Activated CD8-positive, alpha-beta memory T cell treated with anti-CD3 and anti-CD28 coated beads for 1 hour (primary cell): Measurements from ENCODE around the gene TOM1L1.
"Not testable (repeated sequence)": the region's sequence is repeated elsewhere in the genome, so short reads cannot be mapped to it uniquely, and the experiment has no call there.

Experiments
- DNase-seq, 2 donors: peaks; one replicate each; pipeline ENCODE4 v3.0.0-alpha.2; 2020; ENCODE audit warnings: low read depth in 1 of 2; ENCODE audit errors: extremely low read depth in 1 of 2

The TOM1L1 gene

DNA sequence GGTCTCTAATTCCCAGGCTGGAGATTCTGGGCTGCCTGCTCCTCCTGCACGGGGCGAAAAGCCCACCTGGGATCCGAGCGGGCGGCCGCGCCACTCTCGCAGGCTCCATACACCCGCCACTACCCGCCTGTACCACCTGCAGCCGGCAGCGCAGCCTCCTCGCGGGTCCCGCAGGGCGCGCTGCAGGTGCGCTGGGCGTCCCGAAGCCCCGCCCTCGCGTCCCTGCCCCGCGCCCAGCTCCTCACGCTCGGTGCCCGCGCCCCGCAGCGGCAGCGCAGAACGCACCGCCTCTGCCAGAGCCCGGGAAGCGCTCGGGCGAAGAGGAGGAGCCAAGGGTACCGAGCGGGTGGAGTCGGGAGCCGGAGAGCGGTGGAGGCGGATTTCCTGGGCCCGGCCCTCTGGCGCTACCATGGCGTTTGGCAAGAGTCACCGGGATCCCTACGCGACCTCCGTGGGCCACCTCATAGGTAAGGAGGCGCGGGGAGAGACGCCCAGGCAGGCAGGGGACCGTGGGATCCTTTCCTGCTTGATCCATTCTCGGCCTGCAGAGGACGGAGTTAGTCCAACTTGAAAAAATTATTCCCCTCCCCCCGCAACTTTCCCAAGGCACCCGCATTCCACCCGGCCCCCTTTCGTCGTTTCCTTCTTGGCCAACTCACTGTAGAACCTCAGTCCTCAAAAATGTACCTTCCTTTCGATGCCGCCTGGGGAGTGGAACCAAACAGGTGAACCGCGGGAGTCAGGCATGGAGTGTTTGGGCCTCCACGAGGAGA is at the start of gene TOM1L1:
Gene TOM1L1 (plus strand): TSS at position 396 of the 773 bp plus-strand sequence. CDS start 14 bp downstream, at position 410.
- no peak for DNase-seq

DNA sequence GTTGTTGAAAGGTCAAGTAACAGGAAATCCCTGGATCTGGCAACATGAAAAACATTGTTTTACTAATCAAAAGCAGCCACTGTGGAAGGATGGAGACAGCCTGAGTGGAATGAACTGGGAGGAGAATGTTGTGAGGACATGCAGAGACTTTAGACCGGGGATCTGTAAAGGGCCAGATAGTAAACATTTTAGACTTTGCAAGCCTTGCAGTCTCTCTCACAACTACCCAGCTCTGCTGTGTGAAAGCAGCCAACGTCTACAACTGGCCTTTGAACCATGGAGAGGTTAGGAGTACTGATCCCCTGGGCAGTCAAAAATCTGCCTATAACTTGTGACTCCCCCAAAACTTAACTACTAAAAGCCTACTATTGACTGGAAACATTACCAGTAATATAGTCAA is 41.5 kb upstream of the TOM1L1 start:
- no peak for DNase-seq

GRCh38 chr17:54860617-54861470 is 39.8 kb upstream of the TOM1L1 start:
- no peak for DNase-seq

GRCh38 chr17:54861471-54861983 is 39.1 kb upstream of the TOM1L1 start:
- no peak for DNase-seq

DNA sequence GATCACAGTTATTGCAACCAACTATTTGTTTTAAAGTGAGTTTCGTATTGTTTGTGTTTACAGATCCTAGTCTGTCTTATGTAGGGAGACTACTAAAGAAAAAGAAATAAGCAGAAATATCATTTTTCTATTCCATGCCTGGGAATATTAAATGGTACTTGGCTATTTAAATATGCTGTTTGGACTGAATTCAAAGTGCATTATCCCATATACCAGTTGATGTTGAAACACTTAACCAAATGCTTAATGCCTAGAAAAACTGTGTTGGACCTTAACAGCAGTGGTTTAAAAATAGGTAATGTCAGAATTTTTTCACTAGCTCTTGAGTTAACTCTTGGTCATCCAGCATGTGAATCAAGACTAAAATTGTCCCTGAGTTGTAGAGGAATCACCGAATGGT is 37.5 kb upstream of the TOM1L1 start:
- no peak for DNase-seq

DNA sequence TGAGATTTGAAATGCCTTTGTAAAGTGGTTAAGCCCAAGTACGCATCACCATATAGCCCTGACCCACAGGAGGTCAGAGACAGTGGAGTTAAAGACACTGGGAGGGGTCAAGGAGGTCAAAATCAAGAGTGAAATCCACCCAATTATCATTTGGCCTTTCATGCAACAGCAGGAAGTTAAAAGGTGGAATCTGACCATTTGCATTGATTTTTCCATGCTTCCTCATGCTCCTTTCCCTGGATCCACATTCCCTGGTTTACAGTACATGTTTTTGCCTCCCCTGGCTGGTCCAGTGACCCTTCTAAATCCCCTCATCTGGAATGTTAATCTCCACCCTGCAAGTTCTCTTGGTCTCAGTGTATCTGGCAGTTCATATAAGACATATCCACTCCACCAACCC is 36.6 kb upstream of the TOM1L1 start:
- no peak for DNase-seq

DNA sequence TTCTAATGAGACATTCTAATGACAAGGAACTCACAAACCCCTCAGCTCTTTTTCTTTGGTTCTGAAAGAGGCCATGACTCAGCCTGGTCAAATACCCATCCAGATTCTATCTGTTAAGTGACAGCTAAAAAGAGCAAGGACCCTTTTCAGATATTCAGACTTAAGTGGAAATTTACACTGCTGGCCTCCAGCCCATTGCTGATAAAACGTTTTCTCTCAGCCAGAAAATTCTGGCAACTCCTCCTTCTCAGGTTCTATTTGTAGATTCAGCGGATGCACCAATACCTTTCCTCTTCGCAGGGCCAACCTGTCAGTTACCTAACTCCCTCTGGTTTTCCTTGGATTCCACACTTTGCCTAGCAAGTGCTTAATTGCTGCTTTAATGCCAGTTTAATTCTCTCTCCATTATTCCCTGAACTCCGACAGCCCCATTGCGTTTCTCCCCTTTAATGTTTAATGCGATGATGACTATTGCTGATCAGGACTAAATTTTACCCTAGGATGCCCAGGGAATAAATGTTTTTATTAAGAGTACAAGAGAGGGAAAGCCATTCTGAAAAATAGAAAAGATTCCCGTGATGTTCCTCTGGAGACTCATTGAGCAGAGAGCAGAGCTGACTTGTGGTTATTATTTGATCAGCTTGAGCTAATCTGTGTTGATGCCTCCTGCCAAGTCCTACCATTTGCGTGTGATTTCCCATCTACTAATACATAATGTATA is 35.9 kb upstream of the TOM1L1 start:
- no peak for DNase-seq

DNA sequence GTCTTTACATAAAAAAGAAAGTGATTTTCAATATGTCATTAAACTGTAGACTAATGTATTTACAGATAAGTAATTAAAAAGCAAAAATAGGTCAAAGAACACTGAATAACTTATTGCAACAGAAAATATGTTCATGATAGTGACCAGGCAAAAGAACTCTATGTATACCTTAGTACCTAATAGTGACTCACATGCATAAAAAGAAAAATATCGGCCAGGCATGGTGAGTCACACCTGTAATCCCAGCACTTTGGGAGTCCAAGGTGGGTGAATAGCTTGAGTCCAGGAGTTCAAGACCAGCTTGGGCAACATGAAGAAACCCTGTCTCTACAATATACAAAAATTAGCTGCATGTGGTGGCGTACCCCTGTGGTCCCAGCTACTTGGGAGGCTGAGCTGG is 33.0 kb upstream of the TOM1L1 start:
- no peak for DNase-seq

DNA sequence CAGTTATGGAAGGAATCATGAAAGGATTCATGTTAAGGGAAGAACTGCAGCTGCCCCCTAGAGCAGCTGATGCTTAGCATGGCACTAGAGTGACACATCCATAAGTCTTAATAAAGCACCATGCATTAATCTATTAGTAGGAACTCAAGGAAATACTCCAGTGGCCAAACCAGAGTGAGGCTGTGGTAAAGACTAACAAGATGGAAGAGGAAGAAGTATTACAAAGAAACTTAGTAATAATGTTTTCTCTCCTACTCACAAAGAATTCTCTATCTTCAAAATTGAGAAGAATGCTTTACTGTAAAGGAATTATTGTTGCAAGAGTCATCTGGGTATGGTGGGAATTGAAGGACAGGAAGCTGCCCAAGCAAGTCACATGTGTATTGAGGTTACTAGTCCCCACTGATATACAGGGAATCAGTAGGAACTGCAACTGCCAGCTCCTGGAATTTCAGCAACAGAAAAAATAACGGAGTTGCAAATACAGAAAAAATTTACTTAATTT is 29.9 kb upstream of the TOM1L1 start:
- DNase-seq, result no peak

DNA sequence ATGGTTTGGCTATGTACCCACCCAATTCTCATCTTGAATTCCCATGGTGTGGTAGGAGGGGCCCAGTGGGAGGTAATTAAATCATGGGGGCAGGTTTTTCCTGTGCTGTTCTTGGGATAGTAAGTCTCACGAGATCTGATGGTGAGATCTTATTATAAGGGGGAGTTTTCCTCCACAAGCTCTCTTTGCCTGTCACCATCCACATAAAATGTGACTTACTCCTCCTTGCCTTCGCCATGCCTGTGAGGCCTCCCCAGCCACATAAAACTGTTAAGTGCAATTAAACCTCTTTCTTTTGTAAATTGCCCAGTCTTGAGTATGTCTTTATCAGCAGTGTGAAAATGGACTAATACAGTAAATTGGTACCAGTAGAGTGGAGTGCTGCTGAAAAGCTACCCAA is 24.7 kb upstream of the TOM1L1 start:
- not testable (repeated sequence) for DNase-seq

- no peak for DNase-seq
These were observed 23.9 kb upstream of the TOM1L1 start for GRCh38 chr17:54876656-54877195.

GRCh38 chr17:54881255-54881972 is 19.2 kb upstream of the TOM1L1 start:
- no peak for DNase-seq

- DNase-seq, result no peak
These were observed 18.3 kb upstream of the TOM1L1 start for GRCh38 chr17:54882371-54882770.

GRCh38 chr17:54882950-54883349 is 17.7 kb upstream of the TOM1L1 start:
- DNase-seq, result no peak

- no peak for DNase-seq
These were observed 16.7 kb upstream of the TOM1L1 start for GRCh38 chr17:54883939-54884338.

GRCh38 chr17:54887787-54888186 is 12.9 kb upstream of the TOM1L1 start:
- DNase-seq, result no peak

DNA sequence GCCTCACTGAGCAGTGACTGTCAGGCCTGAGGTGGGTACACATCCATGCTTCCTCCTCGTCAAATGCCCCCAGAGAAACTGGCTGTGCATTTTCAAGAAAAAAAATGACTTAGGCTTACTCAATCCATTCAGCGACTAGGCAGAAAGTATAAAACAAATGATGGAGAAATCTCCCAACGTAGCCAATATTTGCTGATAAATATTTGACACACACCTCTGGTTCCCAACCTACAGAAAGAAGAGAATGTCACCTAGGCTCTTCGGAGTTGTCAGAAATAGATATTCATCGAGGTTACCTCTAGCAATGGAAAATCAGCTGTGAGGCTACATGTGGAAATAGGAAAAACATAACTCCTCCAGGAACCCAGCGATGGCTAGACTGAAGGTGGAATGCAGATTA is 12.4 kb upstream of the TOM1L1 start:
- DNase-seq, result no peak

DNA sequence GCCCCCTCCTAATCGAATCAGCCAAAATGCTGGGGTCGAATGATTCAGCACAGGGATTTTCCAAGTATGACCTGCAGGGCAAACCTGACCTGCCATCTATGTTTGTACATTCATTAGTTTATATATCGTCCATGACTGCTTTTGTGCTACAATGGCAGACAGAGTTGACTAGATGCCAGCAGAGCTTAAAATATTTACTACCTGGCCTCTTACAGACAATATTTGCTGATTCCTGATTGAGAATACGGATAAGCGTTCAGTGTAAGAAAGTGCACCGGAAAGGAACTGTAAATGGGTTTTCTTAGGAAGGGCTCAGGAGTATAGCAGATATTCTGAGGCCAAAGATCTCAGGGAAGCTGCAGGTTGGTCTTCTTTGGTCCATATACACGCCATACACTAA is 11.7 kb upstream of the TOM1L1 start:
- no peak for DNase-seq

- no peak for DNase-seq
These were observed 9.4 kb upstream of the TOM1L1 start for GRCh38 chr17:54891176-54891821.

DNA sequence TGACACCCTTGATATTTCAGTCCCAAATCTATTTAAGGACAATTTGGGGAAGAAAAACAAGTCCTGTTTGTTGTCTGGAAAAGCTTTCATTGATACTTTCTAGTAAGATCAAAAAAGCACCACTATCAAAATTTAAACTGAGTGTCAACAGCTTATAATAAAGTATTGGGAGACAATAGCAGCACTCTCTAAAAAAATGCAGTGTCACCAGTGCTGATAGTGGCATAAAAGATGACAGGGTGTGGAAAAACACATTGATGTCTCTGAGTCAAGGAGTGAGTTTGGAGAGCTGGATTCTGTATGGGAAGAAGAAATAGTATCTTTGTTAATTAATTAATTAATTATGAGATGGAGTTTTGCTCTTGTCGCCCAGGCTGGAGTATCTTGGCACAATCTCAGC is 8.3 kb upstream of the TOM1L1 start:
- no peak for DNase-seq
